SK-N-SH (cell line): Measurements from ENCODE around the gene CAPN5. TPM values are rescaled to one million over a fixed set of nuclear protein-coding genes. Genes with fewer than 3 reads are reported as not detected.

Experiments used
- CTCF ChIA-PET: fragments of 300-600, 350-600 bp; formaldehyde crosslinking; extraction: SDS; loops from one replicate; lab custom pipeline; 2021; lab: Yijun Ruan, JAX
- POLR2A ChIA-PET: fragments of 350-600 bp; sonication (Branson Sonifier 250); formaldehyde crosslinking; extraction: SDS; loops from one replicate; lab custom pipeline; 2020; ENCODE audit warnings: antibody characterized with exemption, inconsistent platforms; lab: Yijun Ruan, JAX
- DNase-seq: peaks from one replicate; pipeline ENCODE4 v3.0.0; 2012
- H2AFZ ChIP-seq: fragments of 200-600 bp; sonication (generic); 2 replicates; pipeline ENCODE4 v1.8.1; 2016; ENCODE audit warnings: antibody characterized with exemption, mild to moderate bottlenecking, low read depth
- H3F3A ChIP-seq: fragments of 200-600 bp; sonication (generic); replicated peaks from 2 replicates; pipeline ENCODE3; 2016; ENCODE audit warnings: antibody characterized with exemption, mild to moderate bottlenecking; ENCODE audit not compliant: insufficient read depth
- H3K27ac ChIP-seq, 2 experiments: fragments of 200-500 bp in 1 of 2; fragments of 200-600 bp in 1 of 2; sonication (Bioruptor generic) in 1 of 2; sonication (generic), shearing (Covaris generic) in 1 of 2; 2 replicates each; pipeline versions ENCODE4 v1.5.1 to v1.6.1; 2014 to 2016; ENCODE audit warnings: low read depth in 2 of 2, inconsistent platforms in 1 of 2, low read length in 1 of 2, mild to moderate bottlenecking in 1 of 2, mixed read lengths in 1 of 2
- H3K27me3 ChIP-seq: fragments of 200-600 bp; sonication (generic), shearing (Covaris generic); 2 replicates; pipeline ENCODE4 v1.6.1; 2016; ENCODE audit warnings: mixed run types; ENCODE audit not compliant: insufficient read depth
- H3K36me3 ChIP-seq, 2 experiments: fragments of 200-500 bp in 1 of 2; fragments of 200-600 bp in 1 of 2; sonication (Bioruptor generic) in 1 of 2; sonication (generic) in 1 of 2; replicated peaks in 1 of 2; 2 replicates each; pipeline versions ENCODE3 to v1.5.1; 2014 to 2016; ENCODE audit warnings: low read length in 1 of 2, mild to moderate bottlenecking in 1 of 2; ENCODE audit not compliant: insufficient read depth in 2 of 2, control insufficient read depth in 1 of 2
- H3K4me1 ChIP-seq, 2 experiments: fragments of 200-500 bp in 1 of 2; fragments of 200-600 bp in 1 of 2; sonication (Bioruptor generic) in 1 of 2; sonication (generic), shearing (Covaris generic) in 1 of 2; 2 replicates each; pipeline versions ENCODE4 v1.5.1 to v1.6.1; 2014 to 2016; ENCODE audit warnings: low read depth in 1 of 2, low read length in 1 of 2, mixed run types in 1 of 2; ENCODE audit not compliant: insufficient read depth in 2 of 2, control insufficient read depth in 1 of 2
- H3K4me2 ChIP-seq: fragments of 200-600 bp; sonication (generic), shearing (Covaris generic); 2 replicates; pipeline ENCODE4 v1.6.1; 2017; ENCODE audit warnings: mixed run types
- H3K4me3 ChIP-seq, 2 experiments: fragments of 200-500 bp in 1 of 2; fragments of 200-600 bp in 1 of 2; sonication (Bioruptor generic) in 1 of 2; sonication (generic), shearing (Covaris generic) in 1 of 2; 2 replicates each; pipeline versions ENCODE4 v1.5.1 to v1.8.1; 2014 to 2016; ENCODE audit warnings: low read depth in 2 of 2, inconsistent platforms in 1 of 2, low read length in 1 of 2, mild to moderate bottlenecking in 1 of 2, mixed read lengths in 1 of 2, moderate library complexity in 1 of 2
- H3K79me2 ChIP-seq: fragments of 200-600 bp; sonication (generic); 2 replicates; pipeline ENCODE4 v1.8.1; 2017; ENCODE audit warnings: mild to moderate bottlenecking; ENCODE audit not compliant: insufficient read depth
- H3K9ac ChIP-seq: fragments of 200-600 bp; sonication (generic); 2 replicates; pipeline ENCODE4 v1.6.1; 2017; ENCODE audit warnings: mixed run types
- H3K9me2 ChIP-seq: fragments of 200-600 bp; sonication (generic); 2 replicates; pipeline ENCODE4 v1.6.1; 2017; ENCODE audit warnings: mixed run types
- H3K9me3 ChIP-seq: fragments of 200-600 bp; sonication (generic); 2 replicates; pipeline ENCODE4 v1.6.1; 2017; ENCODE audit warnings: mixed run types, mild to moderate bottlenecking, moderate library complexity
- H4K20me1 ChIP-seq: fragments of 200-600 bp; sonication (generic); 2 replicates; pipeline ENCODE4 v1.6.1; 2017; ENCODE audit warnings: mild to moderate bottlenecking, mixed run types; ENCODE audit not compliant: insufficient read depth
- CHD2 ChIP-seq: fragments of 150-350 bp; IDR thresholded peaks from 2 replicates; pipeline ENCODE4 v1.6.1; 2018; ENCODE audit warnings: low read length; ENCODE audit not compliant: partially characterized antibody
- EP300 ChIP-seq, 2 experiments: IDR thresholded peaks; 2 replicates each; pipeline versions ENCODE4 v1.4.0 to v1.6.1; 2012; ENCODE audit warnings: borderline replicate concordance in 1 of 2, low read depth in 1 of 2, low read length in 1 of 2
- FOSL2 ChIP-seq: IDR thresholded peaks from 2 replicates; pipeline ENCODE4 v1.4.0; 2012; ENCODE audit warnings: low read depth, mild to moderate bottlenecking, moderate library complexity, borderline replicate concordance
- FOXJ3 ChIP-seq: sonication (generic); formaldehyde crosslinking; IDR thresholded peaks from 2 replicates; pipeline ENCODE4 v1.5.1; 2020; ENCODE audit warnings: mild to moderate bottlenecking, missing genetic modification reagents
- FOXM1 ChIP-seq: IDR thresholded peaks from 2 replicates; pipeline ENCODE4 v1.4.0; 2012; ENCODE audit warnings: low read depth, mild to moderate bottlenecking
- GABPA ChIP-seq: IDR thresholded peaks from 2 replicates; pipeline ENCODE4 v1.4.0; 2012; ENCODE audit warnings: low read depth, mild to moderate bottlenecking
- GATA2 ChIP-seq: sonication (generic); formaldehyde crosslinking; IDR thresholded peaks from 2 replicates; pipeline ENCODE4 v1.5.0; 2020; ENCODE audit warnings: mild to moderate bottlenecking, missing genetic modification reagents
- JUND ChIP-seq: IDR thresholded peaks from 2 replicates; pipeline ENCODE4 v1.4.0; 2012
- POLR2AphosphoS5 ChIP-seq: IDR thresholded peaks from 2 replicates; pipeline ENCODE4 v1.6.1; 2012; ENCODE audit warnings: low read depth, low read length
- RXRA ChIP-seq: IDR thresholded peaks from 2 replicates; pipeline ENCODE4 v1.4.0; 2012; ENCODE audit warnings: low read depth, mild to moderate bottlenecking, borderline replicate concordance
- TAF1 ChIP-seq: IDR thresholded peaks from 2 replicates; pipeline ENCODE4 v1.6.1; 2012; ENCODE audit warnings: low read depth, mild to moderate bottlenecking, low read length, moderate library complexity, borderline replicate concordance
- TCF12 ChIP-seq: IDR thresholded peaks from 2 replicates; pipeline ENCODE4 v1.4.0; 2012
- YY1 ChIP-seq: IDR thresholded peaks from 2 replicates; pipeline ENCODE4 v1.4.0; 2012; ENCODE audit warnings: low read depth, mild to moderate bottlenecking
- WGBS: methylation state at CpG from one replicate; pipeline ENCODE4 v1.1.6; 2017; ENCODE audit warnings: low lambda C conversion rate; 5-methylcytosine and 5-hydroxymethylcytosine counted together
- polyA plus RNA-seq, 3 experiments: library from polyadenylated mRNA; depleted of rRNA; stranded (reverse); fragments of >200 nt; gene quantifications; 2 replicates each; pipeline ENCODE4 v1.2.3, GENCODE V29; 2012
- TF ChIP-seq, protein P1 (sequence below): fragments of 150-350 bp; IDR thresholded peaks from 2 replicates; pipeline ENCODE4 v1.6.1; 2017; ENCODE audit warnings: antibody characterized with exemption, low read length, low read depth, borderline replicate concordance
- TF ChIP-seq, protein P2 (sequence below): IDR thresholded peaks from 2 replicates; pipeline ENCODE4; 2012
- TF ChIP-seq, protein P3 (sequence below): fragments of 200-600 bp; sonication (generic); IDR thresholded peaks from 2 replicates; pipeline ENCODE4 v1.6.1; 2017; ENCODE audit warnings: antibody characterized with exemption, mild to moderate bottlenecking, moderate library complexity

Gene CAPN5
- polyA plus RNA-seq, 1 of the 3 experiments (the other 2 are of a cell fraction): 33.1 TPM

DNA sequence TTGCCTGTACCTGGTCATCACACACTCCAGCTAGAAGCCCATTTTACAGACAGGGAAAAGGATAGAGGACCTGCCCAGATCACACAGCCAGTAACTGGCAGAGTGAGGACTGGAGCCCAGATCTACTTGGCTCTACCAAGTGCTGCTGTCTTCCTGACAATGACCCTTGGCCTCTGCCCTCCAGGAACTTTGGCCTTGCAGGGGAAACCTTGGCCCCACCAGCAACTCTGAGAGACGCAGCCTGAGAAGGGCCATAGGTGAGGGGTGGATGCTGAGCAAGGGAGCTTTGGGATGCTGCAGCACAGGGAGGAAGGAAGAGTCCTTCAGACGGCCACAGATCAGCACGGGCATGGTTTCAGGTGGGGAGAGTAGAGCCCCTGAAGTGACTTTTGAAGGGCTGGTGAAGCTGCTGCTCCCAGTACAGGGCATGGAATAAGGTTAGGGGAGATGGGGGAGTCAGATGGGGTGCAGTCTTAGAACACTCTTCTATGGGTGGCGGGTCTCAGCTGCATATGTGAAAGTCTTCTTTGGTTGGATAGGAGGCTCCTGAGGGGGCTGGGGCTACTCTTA is 2.0 kb upstream of the CAPN5 start:
- no peaks in the 10 kb centered on the region for H3K36me3 ChIP-seq
- ChIA-PET CTCF (interaction anchor here (0.9 to 5.3 kb wide), 11 partner anchors 8 to 145 kb away, joined by 3 to 51 read pairs (median 7); partner anchors contain the start of gene MYO7A), POLR2A (no interaction called here)
- no peaks in the 10 kb centered on the region for H3F3A ChIP-seq
- no peak overlapping the region for H2AFZ ChIP-seq
- H3K27me3 ChIP-seq: no peaks in the 10 kb centered on the region
- no peaks in the 10 kb centered on the region for H3K9me2 ChIP-seq
- 94% methylated on average over 4 of the region's 4 CpGs for WGBS
- peaks cover 4% of the 10 kb centered on the region; the same call in 1 of the 2 replicates for H4K20me1 ChIP-seq
- no peak overlapping the region for H3K9ac ChIP-seq
- H3K79me2 ChIP-seq: peaks cover 29% of the 10 kb centered on the region
- peaks cover 5 to 27% of the 10 kb centered on the region in 2 experiments; a peak in 2 of 4 replicates for H3K4me1 ChIP-seq
- no peak overlapping the region for H3K4me2 ChIP-seq
- no peak overlapping the region for H3K27ac ChIP-seq
- no peak for DNase-seq
- TF ChIP-seq, protein P1, sequence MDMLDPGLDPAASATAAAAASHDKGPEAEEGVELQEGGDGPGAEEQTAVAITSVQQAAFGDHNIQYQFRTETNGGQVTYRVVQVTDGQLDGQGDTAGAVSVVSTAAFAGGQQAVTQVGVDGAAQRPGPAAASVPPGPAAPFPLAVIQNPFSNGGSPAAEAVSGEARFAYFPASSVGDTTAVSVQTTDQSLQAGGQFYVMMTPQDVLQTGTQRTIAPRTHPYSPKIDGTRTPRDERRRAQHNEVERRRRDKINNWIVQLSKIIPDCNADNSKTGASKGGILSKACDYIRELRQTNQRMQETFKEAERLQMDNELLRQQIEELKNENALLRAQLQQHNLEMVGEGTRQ: no peak
- TF ChIP-seq JUND: no peak
- no peak for TF ChIP-seq FOXJ3 (CRISPR knock-in tag)
- no peak for TF ChIP-seq FOXM1
- no peak for TF ChIP-seq EP300 (IDR thresholded peaks at IDR 0.05; ENCODE audit: borderline replicate concordance in 1 of 2, low read depth in 1 of 2, low read length in 1 of 2)
- TF ChIP-seq YY1: no peak
- no peak for TF ChIP-seq FOSL2
- no peak for TF ChIP-seq TCF12
- no peak for TF ChIP-seq RXRA
- TF ChIP-seq CHD2: no peak
- TF ChIP-seq POLR2AphosphoS5: no peak
- no peak for TF ChIP-seq TAF1
- TF ChIP-seq GABPA: no peak
- no peak for TF ChIP-seq GATA2
- TF ChIP-seq, protein P2, sequence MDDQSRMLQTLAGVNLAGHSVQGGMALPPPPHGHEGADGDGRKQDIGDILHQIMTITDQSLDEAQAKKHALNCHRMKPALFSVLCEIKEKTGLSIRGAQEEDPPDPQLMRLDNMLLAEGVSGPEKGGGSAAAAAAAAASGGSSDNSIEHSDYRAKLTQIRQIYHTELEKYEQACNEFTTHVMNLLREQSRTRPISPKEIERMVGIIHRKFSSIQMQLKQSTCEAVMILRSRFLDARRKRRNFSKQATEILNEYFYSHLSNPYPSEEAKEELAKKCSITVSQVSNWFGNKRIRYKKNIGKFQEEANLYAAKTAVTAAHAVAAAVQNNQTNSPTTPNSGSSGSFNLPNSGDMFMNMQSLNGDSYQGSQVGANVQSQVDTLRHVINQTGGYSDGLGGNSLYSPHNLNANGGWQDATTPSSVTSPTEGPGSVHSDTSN: no peak
- TF ChIP-seq, protein P3, sequence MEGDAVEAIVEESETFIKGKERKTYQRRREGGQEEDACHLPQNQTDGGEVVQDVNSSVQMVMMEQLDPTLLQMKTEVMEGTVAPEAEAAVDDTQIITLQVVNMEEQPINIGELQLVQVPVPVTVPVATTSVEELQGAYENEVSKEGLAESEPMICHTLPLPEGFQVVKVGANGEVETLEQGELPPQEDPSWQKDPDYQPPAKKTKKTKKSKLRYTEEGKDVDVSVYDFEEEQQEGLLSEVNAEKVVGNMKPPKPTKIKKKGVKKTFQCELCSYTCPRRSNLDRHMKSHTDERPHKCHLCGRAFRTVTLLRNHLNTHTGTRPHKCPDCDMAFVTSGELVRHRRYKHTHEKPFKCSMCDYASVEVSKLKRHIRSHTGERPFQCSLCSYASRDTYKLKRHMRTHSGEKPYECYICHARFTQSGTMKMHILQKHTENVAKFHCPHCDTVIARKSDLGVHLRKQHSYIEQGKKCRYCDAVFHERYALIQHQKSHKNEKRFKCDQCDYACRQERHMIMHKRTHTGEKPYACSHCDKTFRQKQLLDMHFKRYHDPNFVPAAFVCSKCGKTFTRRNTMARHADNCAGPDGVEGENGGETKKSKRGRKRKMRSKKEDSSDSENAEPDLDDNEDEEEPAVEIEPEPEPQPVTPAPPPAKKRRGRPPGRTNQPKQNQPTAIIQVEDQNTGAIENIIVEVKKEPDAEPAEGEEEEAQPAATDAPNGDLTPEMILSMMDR: no peak
- no peak overlapping the region for H3K4me3 ChIP-seq
- H3K9me3 ChIP-seq: no peaks in the 10 kb centered on the region
